ENCODE measurements around the gene MXRA7. TPM values are rescaled to one million over a fixed set of nuclear protein-coding genes. Genes with fewer than 3 reads are reported as not detected.

The MXRA7 gene
- total RNA-seq, 1 experiment from 2014 or later: 96.7 TPM

GRCh38 chr17:76684756-76685155, 26.0 kb downstream of the MXRA7 start:
- DNase-seq (ENCODE audit: low spot score): no peak
- in situ Hi-C loops (cut with HindIII; ENCODE audit: low sequenced_read_pairs): loop anchor here (25.0 kb wide), 1 partner anchor 222 kb away; the partner anchor contains the start of genes AANAT and UBE2O

DNA sequence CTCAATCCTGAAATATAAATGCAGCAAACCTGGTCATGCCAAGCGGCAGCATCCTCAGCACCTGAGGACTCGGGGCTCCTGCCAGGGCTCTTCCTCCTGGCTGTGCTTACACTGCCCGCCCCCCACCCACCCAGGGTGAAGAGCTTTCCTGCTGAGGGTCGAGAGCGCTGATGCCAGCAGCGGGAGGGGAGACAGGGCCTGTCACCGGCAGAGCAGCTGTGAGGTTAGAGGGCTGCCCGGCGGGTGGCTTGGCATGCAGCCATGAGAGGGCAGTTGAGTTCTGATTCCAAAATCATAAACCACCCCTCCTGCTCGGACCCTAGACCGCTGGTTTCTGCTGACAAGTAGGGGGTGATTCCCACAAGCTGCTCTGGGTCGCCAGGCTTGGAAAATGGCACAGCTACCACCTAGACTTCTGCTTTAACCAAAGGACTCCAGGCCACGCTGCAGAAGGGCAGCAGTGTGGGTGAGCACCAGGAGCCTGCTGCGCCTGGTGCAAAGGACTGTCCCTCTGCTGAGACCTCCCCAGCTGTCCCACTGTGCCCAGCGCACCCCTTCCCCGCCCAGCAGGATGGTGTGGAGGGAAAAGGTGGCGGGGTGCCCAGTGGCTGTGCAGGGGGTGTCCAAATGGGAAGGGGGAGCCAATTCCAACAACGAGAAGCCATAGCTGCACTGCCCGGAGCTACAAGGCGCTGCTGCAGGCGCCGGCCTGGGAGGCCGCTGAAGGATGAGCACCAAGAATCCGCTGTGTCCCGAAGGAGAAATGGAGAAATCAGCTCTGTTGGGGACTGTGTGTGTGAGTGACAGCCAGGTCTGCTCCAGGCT, 26.6 kb downstream of the MXRA7 start:
- in situ Hi-C loops (cut with HindIII; ENCODE audit: low sequenced_read_pairs): loop anchor here (25.0 kb wide), 1 partner anchor 222 kb away; the partner anchor contains the start of genes AANAT and UBE2O
- no peak for DNase-seq (ENCODE audit: low spot score)

DNA sequence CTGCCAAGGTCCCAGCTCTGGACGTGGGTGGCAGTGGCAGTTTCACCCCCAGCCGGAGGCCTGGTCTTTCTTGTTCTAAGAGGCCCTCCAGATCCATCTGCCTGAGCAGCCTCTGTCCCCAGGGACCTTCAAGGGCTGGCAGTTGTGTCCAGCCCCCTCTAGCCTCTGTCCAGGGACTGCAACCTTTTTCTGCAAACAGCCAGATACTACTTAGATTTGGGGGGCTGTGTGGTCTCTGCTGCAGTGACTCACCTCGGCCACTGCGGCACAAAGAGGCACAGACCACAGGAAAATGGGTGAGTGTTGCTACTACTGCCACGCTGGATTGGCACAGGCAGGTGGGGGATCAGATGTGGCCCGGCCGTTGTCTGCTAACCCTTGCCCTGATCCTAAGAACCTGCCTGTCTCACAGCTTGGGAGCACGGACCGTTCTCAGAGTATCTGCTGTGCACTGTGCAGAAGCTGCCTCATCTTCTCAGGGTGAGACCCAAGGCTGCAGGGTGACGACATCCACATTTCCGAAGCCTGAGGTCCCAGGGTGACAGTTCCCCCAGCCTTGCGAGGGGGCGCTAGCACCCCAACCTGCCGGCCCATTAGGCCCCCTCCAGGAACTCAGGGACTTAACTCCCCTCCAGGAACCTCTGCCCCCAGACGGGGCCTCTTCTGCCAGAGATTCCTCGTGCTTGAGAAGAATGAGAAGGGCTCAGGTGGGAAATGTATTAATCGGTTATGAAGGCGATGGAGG, 27.6 kb downstream of the MXRA7 start:
- DNase-seq (ENCODE audit: low spot score): no peak
- in situ Hi-C loops (cut with HindIII; ENCODE audit: low sequenced_read_pairs): loop anchor here (25.0 kb wide), 1 partner anchor 221 kb away; the partner anchor contains the start of genes AANAT and UBE2O

DNA sequence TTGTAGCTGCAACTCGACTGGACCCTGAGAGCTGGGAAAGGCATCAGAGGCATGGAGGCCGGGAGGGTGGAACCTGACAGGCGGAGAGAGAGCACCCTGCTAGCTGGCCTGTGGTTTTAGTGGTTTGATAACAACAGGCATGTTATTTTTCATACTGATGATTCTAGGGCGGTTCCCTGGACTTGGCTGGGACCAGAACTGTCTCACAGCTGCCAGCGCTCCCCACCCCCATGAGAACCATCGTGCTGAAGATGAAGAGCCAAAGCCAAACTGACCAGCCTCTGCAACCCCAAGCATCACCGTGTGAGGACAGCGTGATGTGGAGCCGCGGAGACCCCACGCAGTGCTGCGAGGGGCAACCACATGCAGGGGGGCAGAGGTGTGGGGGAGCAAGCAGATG, 28.5 kb downstream of the MXRA7 start:
- no peak for DNase-seq (ENCODE audit: low spot score)
- in situ Hi-C loops (cut with HindIII; ENCODE audit: low sequenced_read_pairs): loop anchor here (25.0 kb wide), 1 partner anchor 220 kb away; the partner anchor contains the start of genes AANAT and UBE2O

- in situ Hi-C loops (cut with HindIII; ENCODE audit: low sequenced_read_pairs): loop anchor here (25.0 kb wide), 1 partner anchor 219 kb away; the partner anchor contains the start of genes AANAT and UBE2O
- DNase-seq (ENCODE audit: low spot score): peak; percentile 85
These were observed 29.3 kb downstream of the MXRA7 start for GRCh38 chr17:76681222-76682137.

- DNase-seq (ENCODE audit: low spot score): no peak
- in situ Hi-C loops (cut with HindIII; ENCODE audit: low sequenced_read_pairs): loop anchor here (25.0 kb wide), 1 partner anchor 217 kb away; the partner anchor contains the start of genes AANAT and UBE2O
These were observed 31.5 kb downstream of the MXRA7 start for GRCh38 chr17:76679239-76679638.

DNA sequence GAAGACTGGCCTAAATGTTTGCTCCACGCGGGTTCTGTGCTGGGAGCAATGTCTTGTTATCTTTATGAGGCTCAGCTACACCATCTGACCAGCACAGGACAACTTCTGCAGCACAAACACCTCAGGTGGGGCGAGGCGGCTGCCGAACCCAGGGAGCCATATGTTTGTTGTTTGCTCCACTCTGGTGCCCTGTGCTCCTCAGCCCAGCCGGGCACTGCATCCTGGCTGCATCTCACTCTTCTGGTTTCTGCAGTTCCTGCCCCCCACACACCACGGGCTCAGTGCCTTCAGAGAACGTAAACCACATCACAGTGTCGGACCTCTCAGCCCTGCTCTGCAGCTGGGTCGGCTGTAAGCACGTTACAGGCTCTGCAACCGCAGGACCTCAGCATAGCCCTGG, 32.4 kb downstream of the MXRA7 start:
- in situ Hi-C loops (cut with HindIII; ENCODE audit: low sequenced_read_pairs): loop anchor here (25.0 kb wide), 1 partner anchor 216 kb away; the partner anchor contains the start of genes AANAT and UBE2O
- no peak for DNase-seq (ENCODE audit: low spot score)

- DNase-seq (ENCODE audit: low spot score): no peak
- in situ Hi-C loops (cut with HindIII; ENCODE audit: low sequenced_read_pairs): loop anchor here (25.0 kb wide), 1 partner anchor 215 kb away; the partner anchor contains the start of genes AANAT and UBE2O
These were observed 33.4 kb downstream of the MXRA7 start for GRCh38 chr17:76677406-76677805.

DNA sequence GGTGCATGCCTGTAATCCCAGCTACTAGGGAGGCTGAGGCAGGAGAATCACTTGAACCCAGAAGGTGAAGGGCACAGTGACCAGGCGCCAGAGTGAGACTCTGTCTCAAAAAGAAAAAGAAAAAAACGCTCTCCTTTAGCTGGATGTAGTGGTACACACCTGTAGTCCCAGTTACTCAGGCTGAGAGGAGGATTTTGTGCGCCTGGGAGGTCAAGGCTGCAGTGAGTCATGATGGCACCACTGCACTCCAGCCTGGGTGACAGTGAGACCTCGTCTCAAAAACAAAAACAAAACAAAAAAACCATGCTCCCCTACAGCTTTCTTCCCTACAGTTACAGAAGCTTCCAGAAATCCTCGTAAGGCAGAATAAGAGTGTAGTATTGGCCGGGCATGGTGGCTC, 34.1 kb downstream of the MXRA7 start:
- no peak for DNase-seq (ENCODE audit: low spot score)
- in situ Hi-C loops (cut with HindIII; ENCODE audit: low sequenced_read_pairs): loop anchor here (25.0 kb wide), 1 partner anchor 214 kb away; the partner anchor contains the start of genes AANAT and UBE2O

- DNase-seq (ENCODE audit: low spot score): no peak
These were observed 35.1 kb downstream of the MXRA7 start for GRCh38 chr17:76675648-76676047.

GRCh38 chr17:76674600-76674999, 36.2 kb downstream of the MXRA7 start:
- no peak for DNase-seq (ENCODE audit: low spot score)
- in situ Hi-C loops (cut with HindIII; ENCODE audit: low sequenced_read_pairs): no loop called here

More at GRCh38 chr17:76675648-76676047, 35.1 kb downstream of the MXRA7 start:
- in situ Hi-C loops (cut with HindIII; ENCODE audit: low sequenced_read_pairs): loop anchor here (25.0 kb wide), 1 partner anchor 213 kb away; the partner anchor contains the start of genes AANAT and UBE2O

GRCh38 chr17:76673729-76674128, 37.0 kb downstream of the MXRA7 start:
- DNase-seq (ENCODE audit: low spot score): no peak
- in situ Hi-C loops (cut with HindIII; ENCODE audit: low sequenced_read_pairs): no loop called here

GRCh38 chr17:76672892-76673291, 37.9 kb downstream of the MXRA7 start:
- in situ Hi-C loops (cut with HindIII; ENCODE audit: low sequenced_read_pairs): no loop called here
- DNase-seq (ENCODE audit: low spot score): no peak

DNA sequence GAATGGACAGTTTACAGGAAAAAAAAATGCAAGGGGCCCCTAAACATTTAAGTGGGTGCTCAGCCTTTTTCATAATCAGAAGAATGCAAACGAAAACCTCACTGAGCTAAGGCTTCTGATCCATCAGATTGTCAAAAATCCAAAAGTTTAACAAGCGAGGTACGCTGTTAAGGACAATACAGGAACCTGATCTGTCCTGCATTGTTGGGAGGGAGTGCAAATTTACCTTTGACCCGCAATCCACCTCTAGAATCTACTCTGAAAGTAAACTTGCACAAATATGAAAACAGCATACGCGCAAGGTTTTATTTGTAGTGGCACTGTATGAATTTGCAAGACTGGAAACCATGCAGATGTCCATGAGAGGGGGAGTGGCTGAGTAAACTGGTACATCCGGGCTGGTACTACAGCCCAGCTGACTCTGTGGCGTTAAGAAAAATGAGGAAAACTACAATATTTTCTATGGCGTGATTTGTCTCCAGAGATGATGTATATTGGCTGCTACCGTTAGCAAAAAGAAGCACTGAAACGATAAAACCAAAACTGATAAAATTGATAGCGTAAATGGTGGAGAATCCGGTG, 38.4 kb downstream of the MXRA7 start:
- in situ Hi-C loops (cut with HindIII; ENCODE audit: low sequenced_read_pairs): no loop called here
- no peak for DNase-seq (ENCODE audit: low spot score)

- DNase-seq (ENCODE audit: low spot score): no peak
- in situ Hi-C loops (cut with HindIII; ENCODE audit: low sequenced_read_pairs): no loop called here
These were observed 38.9 kb downstream of the MXRA7 start for GRCh38 chr17:76671912-76672262.

- DNase-seq (ENCODE audit: low spot score): peak; percentile 100
- in situ Hi-C loops (cut with HindIII; ENCODE audit: low sequenced_read_pairs): no loop called here
These were observed 39.4 kb downstream of the MXRA7 start for GRCh38 chr17:76671123-76671911.

GRCh38 chr17:76670718-76671122, 40.0 kb downstream of the MXRA7 start:
- in situ Hi-C loops (cut with HindIII; ENCODE audit: low sequenced_read_pairs): no loop called here
- no peak for DNase-seq (ENCODE audit: low spot score)

All from G401 (cell line).